PC-9 (cell line): ENCODE measurements around the gene IL1RAPL1.

Experiments used
- EZH2 ChIP-seq: fragments of 200-600 bp; sonication (generic); IDR thresholded peaks from 2 replicates; pipeline ENCODE4 v1.8.0; 2017; ENCODE audit warnings: antibody characterized with exemption, low read depth
- TF ChIP-seq, protein P1 (sequence below): fragments of 200-600 bp; sonication (generic); conservative IDR thresholded peaks from 2 replicates; pipeline ENCODE4 v1.6.1; 2017; ENCODE audit warnings: mixed run types, antibody characterized with exemption, mild to moderate bottlenecking, moderate library complexity

- TF ChIP-seq, protein P1, sequence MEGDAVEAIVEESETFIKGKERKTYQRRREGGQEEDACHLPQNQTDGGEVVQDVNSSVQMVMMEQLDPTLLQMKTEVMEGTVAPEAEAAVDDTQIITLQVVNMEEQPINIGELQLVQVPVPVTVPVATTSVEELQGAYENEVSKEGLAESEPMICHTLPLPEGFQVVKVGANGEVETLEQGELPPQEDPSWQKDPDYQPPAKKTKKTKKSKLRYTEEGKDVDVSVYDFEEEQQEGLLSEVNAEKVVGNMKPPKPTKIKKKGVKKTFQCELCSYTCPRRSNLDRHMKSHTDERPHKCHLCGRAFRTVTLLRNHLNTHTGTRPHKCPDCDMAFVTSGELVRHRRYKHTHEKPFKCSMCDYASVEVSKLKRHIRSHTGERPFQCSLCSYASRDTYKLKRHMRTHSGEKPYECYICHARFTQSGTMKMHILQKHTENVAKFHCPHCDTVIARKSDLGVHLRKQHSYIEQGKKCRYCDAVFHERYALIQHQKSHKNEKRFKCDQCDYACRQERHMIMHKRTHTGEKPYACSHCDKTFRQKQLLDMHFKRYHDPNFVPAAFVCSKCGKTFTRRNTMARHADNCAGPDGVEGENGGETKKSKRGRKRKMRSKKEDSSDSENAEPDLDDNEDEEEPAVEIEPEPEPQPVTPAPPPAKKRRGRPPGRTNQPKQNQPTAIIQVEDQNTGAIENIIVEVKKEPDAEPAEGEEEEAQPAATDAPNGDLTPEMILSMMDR = no peak
- no peak for TF ChIP-seq EZH2
Measured at GRCh38 chrX:29662759-29663503, 1075.7 kb downstream of the IL1RAPL1 start.
